Fibroblast of skin of left quadriceps (primary cell): ENCODE data around the gene REXO1.
A peak's percentile ranks its signal among the peaks of the same experiment; 100 is the strongest.

ENCODE experiments used
- DNase-seq, 2 experiments: peaks; one replicate each; pipeline ENCODE4 v3.0.0-alpha.2; 2013; ENCODE audit warnings: low read depth in 2 of 2

Gene REXO1

DNA sequence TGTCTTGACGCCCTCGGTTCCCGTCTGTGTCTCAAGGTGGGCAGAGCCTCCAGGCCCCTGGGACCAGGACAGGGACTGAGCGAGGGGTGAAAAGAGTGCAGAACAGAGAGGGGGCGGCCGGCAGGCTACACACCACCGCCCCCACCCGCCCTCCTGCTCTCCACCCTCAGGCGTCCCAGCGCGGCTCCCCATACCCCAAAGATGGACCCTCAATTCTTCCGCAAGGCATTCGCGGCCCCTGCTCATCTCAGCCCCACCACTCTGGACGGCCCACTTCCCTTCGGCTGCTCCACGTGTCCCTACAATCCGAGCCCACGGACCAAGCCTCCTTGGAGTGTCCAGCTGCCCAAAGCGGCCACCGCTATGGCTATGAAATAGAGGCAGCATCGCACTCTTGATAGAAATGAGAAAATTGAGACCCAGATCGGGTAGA is 13.3 kb upstream of the REXO1 start:
- no peak for DNase-seq

DNA sequence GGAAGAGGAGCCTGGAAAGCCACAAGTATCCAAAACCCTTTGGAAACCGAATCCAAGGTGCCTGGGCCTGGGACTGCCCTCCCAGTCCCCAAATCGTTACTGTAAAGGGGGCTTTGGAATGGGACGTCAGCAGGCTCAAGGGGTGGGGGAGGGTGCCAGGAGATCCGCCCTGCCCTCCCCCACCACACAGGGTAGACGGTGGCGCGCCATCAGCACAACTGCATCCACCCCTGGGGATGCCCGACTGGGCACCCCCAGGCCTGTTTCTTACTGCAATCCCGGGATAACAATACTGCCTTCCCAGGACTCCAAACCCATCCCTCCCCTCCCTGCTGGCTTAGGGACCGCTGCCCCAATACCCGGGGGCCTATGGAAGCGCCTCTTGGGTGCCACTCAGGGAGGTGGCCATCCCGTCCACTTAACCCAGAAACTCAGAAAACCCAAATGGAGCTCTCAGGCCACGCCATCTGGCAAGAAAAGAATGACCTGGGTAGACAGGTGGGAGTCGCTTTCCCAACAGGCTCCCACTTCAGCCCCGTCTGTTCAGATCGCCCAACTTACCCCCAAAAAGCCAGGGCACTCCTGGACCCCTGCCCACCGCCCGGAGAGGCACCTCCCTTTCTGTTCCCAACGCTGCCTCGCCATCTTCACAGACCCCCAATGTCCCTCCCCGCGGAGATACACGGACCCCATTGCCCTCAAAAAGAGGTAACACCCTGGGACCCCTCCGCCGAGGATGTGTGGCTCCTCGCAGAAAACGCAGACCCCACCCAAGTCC is 12.7 kb upstream of the REXO1 start:
- DNase-seq: no peak

GRCh38 chr19:1860042-1860775 is 11.9 kb upstream of the REXO1 start:
- DNase-seq: peak in 1 of 2 experiments; percentile 35

- no peak for DNase-seq
These were observed 11.1 kb upstream of the REXO1 start for GRCh38 chr19:1859331-1859781.

- no peak for DNase-seq
These were observed 10.3 kb upstream of the REXO1 start for GRCh38 chr19:1858412-1859081.

DNA sequence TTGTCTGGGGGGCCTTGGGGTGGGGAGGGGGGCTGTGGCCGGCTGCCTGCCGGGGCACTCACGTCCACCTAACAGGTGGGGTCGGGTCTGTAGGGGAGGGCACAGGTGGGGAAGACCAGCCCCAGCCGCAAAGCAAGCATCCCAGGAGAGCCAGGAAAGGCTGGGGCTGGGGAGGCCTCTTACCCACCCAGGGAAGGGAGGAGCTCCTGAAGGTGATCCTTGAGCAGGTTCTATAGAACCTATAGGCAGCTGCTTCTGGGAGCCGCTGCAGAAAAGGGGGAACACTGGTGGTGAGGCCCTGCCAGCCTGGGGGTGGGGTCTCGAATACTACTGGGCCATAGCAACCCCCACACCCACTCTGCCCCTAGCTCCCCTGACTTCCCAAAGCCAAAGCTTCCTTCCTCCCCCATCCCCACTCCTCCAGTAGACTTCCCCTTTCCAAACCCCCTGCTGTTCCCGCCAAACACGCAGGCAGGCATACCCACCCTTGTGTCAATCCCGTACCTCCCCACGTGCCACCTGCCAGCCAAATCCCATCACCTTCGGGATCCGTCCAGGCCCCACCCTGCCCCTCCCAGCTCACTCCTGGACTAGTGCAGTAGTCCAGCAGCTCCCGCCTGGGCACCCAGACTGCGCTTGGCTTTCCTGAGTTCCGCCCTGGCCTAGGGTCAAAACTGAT is 9.5 kb upstream of the REXO1 start:
- no peak for DNase-seq

DNA sequence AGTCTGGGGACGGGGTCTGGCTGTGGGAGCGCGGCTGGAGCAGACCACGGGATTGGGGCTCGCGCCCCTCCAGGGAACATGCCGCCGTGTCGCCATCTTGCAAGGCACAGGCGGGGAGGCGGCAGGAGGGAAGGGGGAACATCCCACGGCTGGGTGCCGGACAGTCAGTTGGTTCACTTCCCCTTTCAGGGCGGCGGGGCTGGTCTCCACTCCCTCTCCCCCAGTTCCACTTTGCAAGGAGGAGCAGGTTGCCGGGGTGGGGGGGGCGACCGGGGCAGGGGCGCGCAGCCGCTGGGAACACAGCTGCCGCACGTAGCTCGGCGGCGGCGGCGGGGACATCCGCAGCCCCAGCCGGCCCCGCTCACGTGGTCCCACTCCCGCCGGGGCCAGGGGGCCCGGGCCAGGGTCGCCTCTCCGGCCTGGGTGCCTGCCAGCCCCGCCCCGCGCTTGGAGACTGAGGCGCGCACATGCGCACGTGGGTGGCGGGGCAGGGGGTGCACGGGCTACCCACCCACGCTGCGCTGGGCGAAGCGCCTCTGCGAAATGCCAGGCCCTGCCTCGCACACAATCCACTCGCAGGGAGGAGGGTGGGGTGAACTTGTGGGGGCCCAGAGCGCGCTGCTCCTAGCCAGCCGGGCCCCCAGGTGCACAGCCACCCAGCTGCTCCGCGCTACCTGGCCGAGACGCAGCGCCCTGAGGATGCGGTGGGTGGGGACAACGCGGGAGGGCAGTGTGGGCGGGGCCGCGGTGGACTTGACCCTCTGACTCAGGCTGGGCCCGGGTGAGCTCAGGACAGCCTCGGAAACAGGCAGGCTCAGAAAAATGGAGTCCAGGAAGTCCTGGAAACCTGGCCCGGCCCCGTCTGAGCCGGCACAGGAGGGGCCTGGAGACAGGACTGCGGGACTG is 8.7 kb upstream of the REXO1 start:
- no peak for DNase-seq

- DNase-seq: no peak
These were observed 8.0 kb upstream of the REXO1 start for GRCh38 chr19:1856345-1856697.

DNA sequence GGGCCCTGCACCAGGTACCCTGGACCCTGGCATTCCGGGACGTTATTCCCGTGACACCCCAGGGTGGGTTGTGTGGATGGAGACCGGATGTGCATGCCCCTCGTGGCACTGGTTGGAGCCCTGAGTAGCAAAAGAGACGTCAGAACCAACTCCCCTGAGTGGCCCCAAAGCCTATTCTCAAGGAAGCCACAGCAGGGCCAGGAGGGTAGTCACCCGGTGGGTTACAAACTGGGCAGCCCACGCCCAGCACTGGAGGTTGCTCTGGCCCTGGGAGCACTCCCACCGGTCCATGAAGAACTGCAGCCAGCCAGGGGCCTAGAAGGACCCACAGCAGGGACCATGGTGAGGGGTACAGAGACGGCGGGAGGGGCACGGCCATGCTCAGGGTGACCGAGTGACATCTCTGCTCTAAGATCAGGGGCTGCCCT is 7.6 kb upstream of the REXO1 start:
- no peak for DNase-seq

DNA sequence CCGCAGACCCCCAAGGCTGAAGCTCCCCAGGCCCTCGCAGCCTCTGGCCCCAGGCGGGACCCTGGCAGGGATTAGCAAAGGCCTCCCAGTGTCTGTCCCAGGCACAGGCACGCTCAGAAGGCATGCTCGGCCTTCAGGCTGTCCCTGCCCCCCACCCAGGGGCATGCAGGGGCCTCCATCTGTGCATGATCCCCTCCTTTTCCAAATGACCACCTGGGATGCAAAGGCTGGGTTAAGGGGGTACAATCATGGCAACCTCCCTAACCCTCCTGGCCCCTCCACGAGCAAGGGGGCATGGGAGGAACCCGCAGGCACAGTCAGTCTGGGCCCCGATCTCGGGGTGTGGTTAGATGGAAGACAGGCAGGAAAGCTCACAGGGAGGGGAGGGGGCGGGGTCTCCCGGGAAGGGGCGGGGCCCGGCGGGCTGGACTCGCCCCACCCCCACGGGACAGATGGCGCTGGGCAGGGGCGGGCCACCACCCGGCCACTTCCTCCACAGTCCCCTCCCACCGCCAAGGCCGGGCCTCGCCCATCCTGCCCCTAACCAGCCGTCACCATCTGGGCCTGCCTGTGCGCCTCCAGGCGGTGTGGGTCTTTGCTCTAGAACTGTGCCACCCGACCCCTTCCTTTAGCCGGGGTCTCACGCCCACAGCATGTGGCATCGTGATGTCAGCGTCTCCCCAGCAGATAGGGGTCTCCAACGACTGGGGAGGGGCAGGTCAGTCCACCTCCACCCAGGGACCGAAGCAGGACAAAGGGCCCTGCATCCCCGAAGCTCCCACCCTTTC is 7.0 kb upstream of the REXO1 start:
- peak; percentile 70 to 75 for DNase-seq

DNA sequence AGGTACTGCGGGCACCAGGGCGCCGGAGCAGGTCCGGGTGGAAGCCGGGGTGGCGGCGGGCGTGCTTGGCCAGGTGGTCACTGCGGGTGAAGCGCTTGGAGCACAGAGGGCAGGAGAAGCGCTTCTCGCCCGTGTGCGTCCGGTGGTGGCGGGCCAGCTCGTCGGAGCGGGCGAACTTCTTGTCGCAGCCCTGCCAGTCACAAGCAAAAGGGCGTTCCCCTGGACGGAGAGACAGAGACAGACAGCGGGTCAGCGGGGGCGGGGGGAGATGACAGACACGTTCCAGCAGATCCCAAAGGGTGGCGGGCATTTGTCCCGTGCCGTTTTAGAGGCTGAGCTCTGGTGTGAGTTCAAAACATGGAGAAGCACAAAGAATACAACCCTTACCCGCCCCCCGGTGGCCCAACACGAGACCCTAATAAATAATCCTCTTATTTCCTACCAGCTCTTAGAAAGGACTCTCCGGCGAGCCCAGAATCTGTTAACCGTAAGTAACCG is 6.3 kb upstream of the REXO1 start:
- no peak for DNase-seq

- DNase-seq: no peak
These were observed 5.8 kb upstream of the REXO1 start for GRCh38 chr19:1854039-1854541.

- DNase-seq: peak in 1 of 2 experiments; percentile 41
These were observed 5.2 kb upstream of the REXO1 start for GRCh38 chr19:1853295-1854038.

- no peak for DNase-seq
These were observed 4.4 kb upstream of the REXO1 start for GRCh38 chr19:1852581-1853128.

DNA sequence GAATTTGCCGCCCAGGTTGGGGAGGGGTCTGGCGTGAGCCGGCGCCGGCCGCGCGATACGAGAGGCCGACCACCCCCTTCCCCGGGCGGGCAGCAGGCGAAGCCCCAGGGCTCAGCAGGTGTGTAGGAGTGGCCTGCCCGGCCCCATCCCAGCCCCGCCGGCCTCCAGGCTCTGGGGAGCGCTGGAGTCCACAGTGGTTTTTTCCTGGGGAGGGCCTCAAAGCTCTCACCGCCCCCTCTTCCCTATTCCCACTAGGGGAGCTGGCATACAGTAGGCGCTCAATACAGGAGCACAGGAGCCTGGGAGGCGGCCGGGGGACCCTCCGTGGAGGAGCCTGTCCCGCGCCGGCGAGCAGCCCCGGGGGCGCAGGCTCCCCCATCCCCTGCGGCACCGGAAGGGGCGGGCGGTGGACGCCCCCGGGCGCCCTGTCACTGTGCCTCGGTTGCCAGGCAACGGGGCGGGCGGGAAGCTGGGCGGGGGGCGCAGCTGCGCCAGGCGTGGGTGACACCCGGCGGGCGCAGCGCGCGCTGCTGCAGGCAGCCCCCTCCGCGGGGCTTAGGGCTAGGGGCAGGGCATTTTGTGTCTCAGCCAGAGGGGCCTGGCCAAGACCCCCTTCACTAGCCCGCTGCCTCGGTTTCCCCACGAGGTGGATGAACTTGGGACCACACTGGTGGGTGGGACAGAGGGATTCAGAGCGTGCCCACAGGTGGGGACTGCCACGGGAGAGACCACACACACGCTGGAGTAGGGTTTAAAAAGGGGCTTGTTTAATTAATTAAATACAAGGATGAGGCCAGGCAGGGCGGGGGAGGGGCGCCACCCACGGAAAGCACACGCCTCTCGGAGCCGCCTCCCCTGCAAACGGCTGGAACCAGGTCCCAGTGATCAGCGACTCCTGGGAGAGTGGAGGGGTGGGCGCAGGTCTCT is 3.6 kb upstream of the REXO1 start:
- DNase-seq: no peak

GRCh38 chr19:1850809-1851653 is 2.7 kb upstream of the REXO1 start:
- no peak for DNase-seq
